Coronary artery (tissue), 2 donors: ENCODE data around the gene TNFAIP8.
A peak's percentile ranks its signal among the peaks of the same experiment; 100 is the strongest.

Experiments
- DNase-seq: peaks from one replicate; pipeline ENCODE4 v3.0.0-alpha.2; 2017; ENCODE audit warnings: low spot score
- H3K27ac ChIP-seq, 2 donors: fragments of 200-600 bp; sonication (generic); one replicate each; pipeline ENCODE4 v1.5.1; 2016 to 2019
- H3K4me3 ChIP-seq: fragments of 200-600 bp; sonication (generic); 2 replicates; pipeline ENCODE4 v1.5.1; 2016; ENCODE audit warnings: mild to moderate bottlenecking, moderate library complexity
- CTCF ChIP-seq: fragments of 200-600 bp; sonication (generic); IDR thresholded peaks from one replicate; pipeline ENCODE4 v1.5.1; 2019; ENCODE audit warnings: antibody characterized with exemption

The TNFAIP8 gene

GRCh38 chr5:119355685-119356611 lies at the start of gene TNFAIP8:
Gene TNFAIP8 (plus strand): TSS chr5:119356019. CDS start chr5:119356091, 72 bp downstream.
- Histone ChIP-seq H3K27ac (peak within 1 kb of the TSS; percentile 50 to 81), H3K4me3 (peak within 1 kb of the TSS; percentile 78)
- no peak for TF ChIP-seq CTCF
- peak; percentile 84 for DNase-seq

- TF ChIP-seq CTCF = no peak
- Histone ChIP-seq H3K4me3 (no peak overlapping the region), H3K27ac (no peak overlapping the region)
- DNase-seq = no peak
Observed at GRCh38 chr5:119307170-119307569, 48.6 kb upstream of the TNFAIP8 start.

- TF ChIP-seq CTCF = no peak
- Histone ChIP-seq H3K27ac (no peak overlapping the region), H3K4me3 (no peak overlapping the region)
- DNase-seq = no peak
Observed at GRCh38 chr5:119309326-119309725, 46.5 kb upstream of the TNFAIP8 start.

GRCh38 chr5:119311688-119312087 lies 44.1 kb upstream of the TNFAIP8 start:
- H3K4me3 ChIP-seq = no peak overlapping the region
- no peak for TF ChIP-seq CTCF
- no peak overlapping the region for H3K27ac ChIP-seq
- no peak for DNase-seq

- TF ChIP-seq CTCF = no peak
- Histone ChIP-seq H3K27ac (no peak overlapping the region), H3K4me3 (no peak overlapping the region)
- DNase-seq = no peak
Observed at GRCh38 chr5:119312403-119312802, 43.4 kb upstream of the TNFAIP8 start.

DNA sequence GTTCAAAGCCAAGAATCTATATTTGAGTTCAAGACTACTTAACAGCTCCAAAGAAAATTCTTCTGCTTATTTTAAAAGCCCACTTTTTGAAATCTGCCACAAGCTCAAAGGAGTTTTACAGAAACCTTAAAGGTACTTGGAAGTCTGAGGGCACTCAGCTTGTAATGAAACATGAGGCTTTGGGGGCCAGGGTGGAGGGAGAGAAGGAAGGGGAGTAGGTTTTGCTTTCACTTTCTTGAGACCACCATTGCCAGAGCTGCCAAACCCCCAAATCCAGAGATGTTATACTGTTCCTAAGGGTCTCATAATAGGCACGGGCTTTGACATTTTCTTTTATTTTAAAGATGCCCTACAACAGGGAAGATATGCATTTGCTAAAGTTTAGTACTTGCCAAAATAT lies 42.6 kb upstream of the TNFAIP8 start:
- H3K27ac ChIP-seq = no peak overlapping the region

More for the DNA sequence above, 42.6 kb upstream of the TNFAIP8 start:
- no peak for TF ChIP-seq CTCF
- DNase-seq = no peak
- no peak overlapping the region for H3K4me3 ChIP-seq
